Esophagus squamous epithelium (tissue), 5 donors: ENCODE data around the gene ZNF792. TPM values are rescaled to one million over a fixed set of nuclear protein-coding genes. Genes with fewer than 3 reads are reported as not detected.

Experiments
- DNase-seq: peaks from one replicate; lab custom pipeline; 2025; lab: John Stamatoyannopoulos, UW
- H3K27ac ChIP-seq, 4 donors: fragments of 200-600 bp; sonication (generic); one replicate each; pipeline ENCODE4 v1.5.1; 2016 to 2019; ENCODE audit warnings: mild to moderate bottlenecking in 1 of 4
- H3K27me3 ChIP-seq, 4 donors: fragments of 200-600 bp; sonication (generic); 1 replicate in 3 of 4; 2 replicates in 1 of 4; pipeline versions ENCODE4 v1.5.1 to v1.6.0; 2017 to 2021; ENCODE audit warnings: antibody characterized with exemption in 1 of 4
- H3K36me3 ChIP-seq, 3 donors: fragments of 200-600 bp; sonication (generic); one replicate each; pipeline ENCODE4 v1.5.1; 2016 to 2019
- H3K4me1 ChIP-seq, 3 donors: fragments of 200-600 bp; sonication (generic); one replicate each; pipeline ENCODE4 v1.5.1; 2017 to 2019
- H3K4me3 ChIP-seq, 4 donors: fragments of 200-600 bp; sonication (generic); 1 replicate in 3 of 4; 2 replicates in 1 of 4; pipeline ENCODE4 v1.5.1; 2016 to 2019; ENCODE audit warnings: mild to moderate bottlenecking in 2 of 4, moderate library complexity in 1 of 4
- H3K9me3 ChIP-seq, 3 donors: fragments of 200-600 bp; sonication (generic); one replicate each; pipeline ENCODE4 v1.5.1; 2016 to 2019
- CTCF ChIP-seq, 6 experiments: fragments of 450-650 bp in 4 of 6; fragments of 200-600 bp in 2 of 6; sonication (generic) in 2 of 6; IDR thresholded peaks; one replicate each; pipeline ENCODE4 v1.5.1; 2016 to 2019; ENCODE audit warnings: antibody characterized with exemption in 6 of 6, mild to moderate bottlenecking in 4 of 6, moderate library complexity in 4 of 6
- POLR2A ChIP-seq, 4 donors: fragments of 450-650 bp; IDR thresholded peaks; one replicate each; pipeline ENCODE4 v1.6.1; 2017; ENCODE audit warnings: antibody characterized with exemption in 4 of 4, mild to moderate bottlenecking in 4 of 4, moderate library complexity in 3 of 4
- WGBS, 2 donors: methylation state at CpG; one replicate each; pipeline ENCODE4 v1.1.5; 2018; 5-methylcytosine and 5-hydroxymethylcytosine counted together
- intact Hi-C: fragments of 100-400 bp; cut with DNase I; formaldehyde crosslinking; loops from one replicate; pipeline ENCODE4 v1.15.0; 2022
- total RNA-seq, 4 donors: library from RNA; depleted of rRNA; stranded (reverse); fragments of >200 nt; gene quantifications; one replicate each; pipeline ENCODE4 v1.1.0, GENCODE V29; 2016
- donor health status: DM: yes; HTN: yes; CAD: no.

ZNF792 gene
- total RNA-seq, 4 donors from 2014 or later: 1.0 to 4.6 (median 2.7) TPM

GRCh38 chr19:34983786-34984185 lies 19.8 kb upstream of the ZNF792 start:
- intact Hi-C loops: no loop called here
- Histone ChIP-seq H3K4me3 (no peak overlapping the region), H3K4me1 (peaks cover 0 to 12% (median 0%) of the 10 kb centered on the region in 3 donors), H3K36me3 (no peaks in the 10 kb centered on the region), H3K9me3 (no peaks in the 10 kb centered on the region), H3K27me3 (no peaks in the 10 kb centered on the region), H3K27ac (no peak overlapping the region)
- TF ChIP-seq POLR2A (IDR thresholded peaks at IDR 0.05) (no peak), CTCF (IDR thresholded peaks at IDR 0.05) (no peak)
- no peak for DNase-seq
- WGBS, 2 donors: 70 to 93% methylated on average over 4 of the region's 4 CpGs

- no peaks in the 10 kb centered on the region for H3K36me3 ChIP-seq
- H3K27ac ChIP-seq: no peak overlapping the region
- TF ChIP-seq POLR2A (IDR thresholded peaks at IDR 0.05): no peak
- TF ChIP-seq CTCF (IDR thresholded peaks at IDR 0.05): no peak
- DNase-seq: no peak
- intact Hi-C loops: no loop called here
- H3K27me3 ChIP-seq: no peaks in the 10 kb centered on the region
- peaks cover 0 to 12% (median 0%) of the 10 kb centered on the region in 3 donors for H3K4me1 ChIP-seq
- H3K9me3 ChIP-seq: peaks cover 0 to 2% (median 0%) of the 10 kb centered on the region in 3 donors
- no peak overlapping the region for H3K4me3 ChIP-seq
- WGBS, 2 donors: 69 to 70% methylated on average over 5 of the region's 5 CpGs
Measured at GRCh38 chr19:34982275-34982674, 18.2 kb upstream of the ZNF792 start.

- Histone ChIP-seq H3K27ac (no peak overlapping the region), H3K27me3 (no peaks in the 10 kb centered on the region), H3K4me1 (peaks cover 0 to 2% (median 0%) of the 10 kb centered on the region in 3 donors), H3K9me3 (peaks cover 0 to 14% (median 0%) of the 10 kb centered on the region in 3 donors), H3K36me3 (no peaks in the 10 kb centered on the region), H3K4me3 (no peak overlapping the region)
- DNase-seq: no peak
- intact Hi-C loops: no loop called here
- 75 to 78% methylated on average over 11 to 12 of the region's 12 CpGs for WGBS, 2 donors
- TF ChIP-seq CTCF (IDR thresholded peaks at IDR 0.05): no peak
- TF ChIP-seq POLR2A (IDR thresholded peaks at IDR 0.05): no peak
Measured at GRCh38 chr19:34979819-34980640, 16.0 kb upstream of the ZNF792 start.

GRCh38 chr19:34976611-34977010 lies 12.6 kb upstream of the ZNF792 start:
- 75 to 90% methylated on average over 3 of the region's 3 CpGs for WGBS, 2 donors
- no peak for DNase-seq
- H3K4me3 ChIP-seq: no peak overlapping the region
- no peak overlapping the region for H3K27ac ChIP-seq
- TF ChIP-seq POLR2A (IDR thresholded peaks at IDR 0.05) (no peak), CTCF (IDR thresholded peaks at IDR 0.05) (no peak)
- H3K9me3 ChIP-seq: peaks cover 0 to 14% (median 0%) of the 10 kb centered on the region in 3 donors
- peaks cover 0 to 9% (median 4%) of the 10 kb centered on the region in 3 donors for H3K4me1 ChIP-seq
- intact Hi-C loops: no loop called here
- H3K36me3 ChIP-seq: no peaks in the 10 kb centered on the region
- peaks cover 0 to 8% (median 0%) of the 10 kb centered on the region in 4 donors for H3K27me3 ChIP-seq

- DNase-seq: no peak
- Histone ChIP-seq H3K27me3 (peaks cover 0 to 8% (median 0%) of the 10 kb centered on the region in 4 donors), H3K36me3 (no peaks in the 10 kb centered on the region), H3K27ac (no peak overlapping the region), H3K4me3 (no peak overlapping the region), H3K9me3 (peaks cover 0 to 14% (median 0%) of the 10 kb centered on the region in 3 donors), H3K4me1 (peaks cover 0 to 9% (median 4%) of the 10 kb centered on the region in 3 donors)
- TF ChIP-seq CTCF (IDR thresholded peaks at IDR 0.05): no peak
- WGBS, 2 donors: 30 to 33% methylated on average over 3 to 5 of the region's 5 CpGs
- intact Hi-C loops: no loop called here
Measured at GRCh38 chr19:34975056-34975455, 11.0 kb upstream of the ZNF792 start.
